HepG2 (cell line): ENCODE measurements around the gene IGHMBP2. TPM values are rescaled to one million over a fixed set of nuclear protein-coding genes. Genes with fewer than 3 reads are reported as not detected.

Experiments used
- ATAC-seq: fragments of 200-7000 bp; cut with Tn5 transposase; 3 replicates; pipeline ENCODE4 v1.9.1; 2020; ENCODE audit warnings: mild to moderate bottlenecking, moderate library complexity
- BruUV-seq: library from RNA; stranded (reverse); fragments of 400-500 nt; replicated peaks from 2 replicates; lab custom pipeline; 2021; lab: Mats Ljungman, UMichigan
- CTCF ChIA-PET: fragments of 300-600 bp; formaldehyde crosslinking; extraction: SDS; loops from one replicate; lab custom pipeline; 2021; ENCODE audit warnings: low total read pairs, inconsistent platforms, low intra/inter-chr PET ratio; lab: Yijun Ruan, JAX
- POLR2A ChIA-PET: fragments of 350-600 bp; sonication (Branson Sonifier 250); formaldehyde crosslinking; loops from one replicate; lab custom pipeline; 2020; ENCODE audit warnings: antibody characterized with exemption, inconsistent platforms; lab: Yijun Ruan, JAX
- DNase-seq: peaks from one replicate; pipeline ENCODE4 v3.0.0-alpha.2; 2015; ENCODE audit warnings: low spot score
- FAIRE-seq: peaks from 3 replicates; lab custom pipeline; 2011; peaks lifted over from hg19 to GRCh38; lab: Jason Lieb, UNC
- H2AFZ ChIP-seq: one replicate; pipeline ENCODE4 v1.6.1; 2011; ENCODE audit warnings: low read length, inconsistent platforms
- H3K27ac ChIP-seq: fragments of 300-600 bp; 3 replicates; pipeline ENCODE4 v1.8.0; 2011; ENCODE audit warnings: mixed run types, mild to moderate bottlenecking, mixed read lengths, low read length, inconsistent platforms; ENCODE audit not compliant: insufficient read depth; ENCODE audit errors: extremely low read length
- H3K27me3 ChIP-seq, 2 experiments: fragments of 200-600 bp in 1 of 2; 2 replicates in 1 of 2; 3 replicates in 1 of 2; pipeline versions ENCODE4 v1.6.0 to v1.8.0; 2011; ENCODE audit warnings: low read length in 2 of 2, mild to moderate bottlenecking in 2 of 2, moderate library complexity in 2 of 2, inconsistent platforms in 1 of 2; ENCODE audit not compliant: insufficient read depth in 2 of 2, control insufficient read depth in 1 of 2
- H3K36me3 ChIP-seq, 2 experiments: fragments of 200-600 bp in 1 of 2; replicated peaks in 1 of 2; 2 replicates in 1 of 2; 3 replicates in 1 of 2; pipeline versions ENCODE4 v1.5.1 to v1.8.0; 2011; ENCODE audit warnings: low read length in 2 of 2, inconsistent platforms in 1 of 2; ENCODE audit not compliant: insufficient read depth in 2 of 2, control insufficient read depth in 1 of 2
- H3K4me1 ChIP-seq: 2 replicates; pipeline ENCODE4 v1.5.1; 2012; ENCODE audit warnings: low read length, inconsistent platforms; ENCODE audit not compliant: insufficient read depth
- H3K4me2 ChIP-seq: 2 replicates; pipeline ENCODE4 v1.6.0; 2011; ENCODE audit warnings: low read depth, low read length, inconsistent platforms
- H3K4me3 ChIP-seq, 3 experiments: fragments of 200-600 bp in 1 of 3; sonication (generic), shearing (Covaris generic) in 1 of 3; replicated peaks in 1 of 3; 2 replicates each; pipeline ENCODE4 v1.5.1; 2011 to 2016; ENCODE audit warnings: low read length in 3 of 3, inconsistent platforms in 2 of 3, low read depth in 2 of 3, mild to moderate bottlenecking in 2 of 3, control low read depth in 1 of 3, mixed read lengths in 1 of 3; ENCODE audit not compliant: insufficient read depth in 1 of 3
- H3K79me2 ChIP-seq: one replicate; pipeline ENCODE4 v1.6.1; 2011; ENCODE audit warnings: low read length, inconsistent platforms; ENCODE audit not compliant: insufficient read depth
- H3K9ac ChIP-seq: 2 replicates; pipeline ENCODE4 v1.6.0; 2011; ENCODE audit warnings: mild to moderate bottlenecking, low read depth, low read length, inconsistent platforms; ENCODE audit not compliant: insufficient read depth
- H3K9me3 ChIP-seq: 2 replicates; pipeline ENCODE4 v1.5.1; 2012; ENCODE audit warnings: mild to moderate bottlenecking, low read length
- H4K20me1 ChIP-seq: 2 replicates; pipeline ENCODE4 v1.6.0; 2011; ENCODE audit warnings: inconsistent platforms, mild to moderate bottlenecking, low read length, moderate library complexity; ENCODE audit not compliant: insufficient read depth
- EHMT2 ChIP-seq: fragments of 200-600 bp; sonication (generic); IDR thresholded peaks from 2 replicates; pipeline ENCODE4 v1.7.0; 2017; ENCODE audit warnings: antibody characterized with exemption, low read depth, low read length, borderline replicate concordance
- FOXJ3 ChIP-seq: sonication (generic); formaldehyde crosslinking; IDR thresholded peaks from 2 replicates; pipeline ENCODE4 v1.4.0; 2020; ENCODE audit warnings: missing genetic modification reagents, mild to moderate bottlenecking, borderline replicate concordance
- GPN1 ChIP-seq: sonication (generic); formaldehyde crosslinking; IDR thresholded peaks from 2 replicates; pipeline ENCODE4 v1.5.1; 2020; ENCODE audit warnings: missing genetic modification reagents, borderline replicate concordance
- GTF3A ChIP-seq: sonication (generic); formaldehyde crosslinking; conservative IDR thresholded peaks from 2 replicates; pipeline ENCODE4 v1.4.0; 2020; ENCODE audit warnings: mild to moderate bottlenecking, missing genetic modification reagents
- HOXA7 ChIP-seq: sonication (generic); formaldehyde crosslinking; IDR thresholded peaks from 2 replicates; pipeline ENCODE4 v1.8.1; 2022; ENCODE audit warnings: mild to moderate bottlenecking, missing genetic modification reagents, moderate library complexity
- KAT7 ChIP-seq: IDR thresholded peaks from 2 replicates; pipeline ENCODE4 v1.6.1; 2018; ENCODE audit warnings: borderline replicate concordance, missing compliant biosample characterization
- KLF13 ChIP-seq: sonication (generic); formaldehyde crosslinking; IDR thresholded peaks from 2 replicates; pipeline ENCODE4 v1.4.0; 2020; ENCODE audit warnings: mild to moderate bottlenecking, missing genetic modification reagents
- NFKB2 ChIP-seq: sonication (generic); formaldehyde crosslinking; IDR thresholded peaks from 2 replicates; pipeline ENCODE4 v1.4.0; 2020; ENCODE audit warnings: missing genetic modification reagents, borderline replicate concordance
- NFRKB ChIP-seq: fragments of 450-650 bp; IDR thresholded peaks from 2 replicates; pipeline ENCODE4 v1.6.1; 2017
- NR2F6 ChIP-seq, 2 experiments: IDR thresholded peaks; 2 replicates each; pipeline ENCODE4 v1.6.1; 2016; ENCODE audit warnings: antibody characterized with exemption in 1 of 2, mild to moderate bottlenecking in 1 of 2
- RBM39 ChIP-seq: fragments of 200-400 bp; formaldehyde crosslinking; IDR thresholded peaks from one replicate; pipeline ENCODE4 v1.6.1; 2018; ENCODE audit warnings: antibody characterized with exemption, mild to moderate bottlenecking, low read depth, low read length; ENCODE audit not compliant: poor library complexity, severe bottlenecking
- STAT5B ChIP-seq: sonication (generic); formaldehyde crosslinking; IDR thresholded peaks from 2 replicates; pipeline ENCODE4 v1.4.0; 2020; ENCODE audit warnings: missing genetic modification reagents
- TP53 ChIP-seq: sonication (generic); formaldehyde crosslinking; conservative IDR thresholded peaks from 2 replicates; pipeline ENCODE4 v1.4.0; 2020; ENCODE audit warnings: missing genetic modification reagents
- ZNF484 ChIP-seq: sonication (generic); formaldehyde crosslinking; IDR thresholded peaks from 2 replicates; pipeline ENCODE4 v1.5.1; 2020; ENCODE audit warnings: mild to moderate bottlenecking, low read depth, missing genetic modification reagents, borderline replicate concordance
- WGBS: methylation state at CpG from one replicate; pipeline ENCODE4 v1.1.6; 2017; ENCODE audit warnings: low lambda C conversion rate; 5-methylcytosine and 5-hydroxymethylcytosine counted together
- in situ Hi-C: cut with HindIII; loops from 2 replicates; pipeline ENCODE4 v1.10.0; 2017; ENCODE audit warnings: low pct_unique_long_range_greater_than_20kb; ENCODE audit not compliant: extremely low pct_ligation_motif_present
- intact Hi-C: fragments of 100-400 bp; cut with micrococcal nuclease; formaldehyde crosslinking; loops from one replicate; pipeline ENCODE4 v1.10.0; 2022; ENCODE audit not compliant: unreplicated experiment
- polyA plus RNA-seq, 8 experiments: library from polyadenylated mRNA; depleted of rRNA in 3 of 8; stranded (reverse) in 7 of 8; unstranded in 1 of 8; fragments of >200 nt; fragmentation: Illumina TruSeq in 4 of 8; extraction: Trizol in 4 of 8; gene quantifications; 2 replicates each; pipeline versions ENCODE4 v1.2.1 to v1.2.3, GENCODE V29; 2011 to 2016; ENCODE audit warnings: low read depth in 4 of 8, missing spikeins in 1 of 8, mixed read lengths in 1 of 8; ENCODE audit not compliant: insufficient read depth in 1 of 8
- total RNA-seq, 5 experiments: library from RNA; depleted of rRNA; stranded (reverse); fragments of >200 nt; fragmentation: Illumina TruSeq; extraction: Trizol; gene quantifications; 2 replicates each; pipeline ENCODE4 v1.2.3, GENCODE V29; 2016; ENCODE audit warnings: low read depth in 1 of 5
- TF ChIP-seq, protein P1 (sequence below): sonication (generic); formaldehyde crosslinking; IDR thresholded peaks from 2 replicates; pipeline ENCODE4 v1.5.0; 2020; ENCODE audit warnings: mild to moderate bottlenecking, missing genetic modification reagents
- TF ChIP-seq, protein P2 (sequence below): fragments of 450-650 bp; IDR thresholded peaks from 2 replicates; pipeline ENCODE4 v1.6.1; 2017; ENCODE audit warnings: mild to moderate bottlenecking
- TF ChIP-seq, protein P3 (sequence below): sonication (generic); formaldehyde crosslinking; IDR thresholded peaks from 2 replicates; pipeline ENCODE4 v1.5.1; 2020; ENCODE audit warnings: mild to moderate bottlenecking, missing genetic modification reagents, borderline replicate concordance
- TF ChIP-seq, protein P4 (sequence below): sonication (generic); formaldehyde crosslinking; IDR thresholded peaks from 2 replicates; pipeline ENCODE4 v1.5.1; 2020; ENCODE audit warnings: missing genetic modification reagents, mild to moderate bottlenecking, borderline replicate concordance

The IGHMBP2 gene
- total and polyA plus RNA-seq, 2 of the 13 experiments (the other 11 are each of a cell fraction or from before 2014, with no cell fraction given), result 8.9 to 9.9 TPM

DNA sequence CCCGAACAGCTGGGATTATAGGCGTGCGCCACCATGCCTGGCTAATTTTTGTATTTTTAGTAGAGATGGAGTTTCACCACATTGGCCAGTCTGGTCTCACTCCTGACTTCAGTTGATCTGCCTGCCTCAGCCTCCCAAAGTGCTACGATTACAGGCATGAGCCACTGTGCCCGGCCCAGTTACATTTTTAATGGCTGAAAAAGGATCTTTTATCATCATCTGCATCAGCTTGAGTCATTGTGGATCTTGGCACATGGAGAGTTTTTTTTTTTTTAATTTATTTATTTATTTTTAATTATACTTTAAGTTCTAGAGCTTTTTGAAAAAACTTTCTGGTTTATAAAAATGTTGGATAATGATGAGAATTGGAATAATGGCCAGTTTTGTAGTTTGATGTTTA, 8.6 kb downstream of the IGHMBP2 start:
- H3K4me3 ChIP-seq, result no peak overlapping the region
- no peaks in the 10 kb centered on the region for H4K20me1 ChIP-seq
- no TSS peak for BruUV-seq
- TF ChIP-seq STAT5B (no peak), GTF3A (CRISPR knock-in tag) (no peak), HOXA7 (no peak), NR2F6 (IDR thresholded peaks at IDR 0.05) (no peak), NR2F6 (CRISPR knock-in tag; IDR thresholded peaks at IDR 0.05) (no peak), RBM39 (no peak), ZNF484 (CRISPR knock-in tag) (no peak), NFRKB (no peak), TP53 (CRISPR knock-in tag) (no peak), KLF13 (no peak), FOXJ3 (no peak), NFKB2 (no peak), GPN1 (CRISPR knock-in tag) (no peak), EHMT2 (no peak), KAT7 (no peak)
- TF ChIP-seq, protein P1, sequence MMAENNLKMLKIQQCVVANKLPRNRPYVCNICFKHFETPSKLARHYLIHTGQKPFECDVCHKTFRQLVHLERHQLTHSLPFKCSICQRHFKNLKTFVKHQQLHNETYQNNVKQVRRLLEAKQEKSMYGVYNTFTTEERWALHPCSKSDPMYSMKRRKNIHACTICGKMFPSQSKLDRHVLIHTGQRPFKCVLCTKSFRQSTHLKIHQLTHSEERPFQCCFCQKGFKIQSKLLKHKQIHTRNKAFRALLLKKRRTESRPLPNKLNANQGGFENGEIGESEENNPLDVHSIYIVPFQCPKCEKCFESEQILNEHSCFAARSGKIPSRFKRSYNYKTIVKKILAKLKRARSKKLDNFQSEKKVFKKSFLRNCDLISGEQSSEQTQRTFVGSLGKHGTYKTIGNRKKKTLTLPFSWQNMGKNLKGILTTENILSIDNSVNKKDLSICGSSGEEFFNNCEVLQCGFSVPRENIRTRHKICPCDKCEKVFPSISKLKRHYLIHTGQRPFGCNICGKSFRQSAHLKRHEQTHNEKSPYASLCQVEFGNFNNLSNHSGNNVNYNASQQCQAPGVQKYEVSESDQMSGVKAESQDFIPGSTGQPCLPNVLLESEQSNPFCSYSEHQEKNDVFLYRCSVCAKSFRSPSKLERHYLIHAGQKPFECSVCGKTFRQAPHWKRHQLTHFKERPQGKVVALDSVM (CRISPR knock-in tag), result no peak
- TF ChIP-seq, protein P2, sequence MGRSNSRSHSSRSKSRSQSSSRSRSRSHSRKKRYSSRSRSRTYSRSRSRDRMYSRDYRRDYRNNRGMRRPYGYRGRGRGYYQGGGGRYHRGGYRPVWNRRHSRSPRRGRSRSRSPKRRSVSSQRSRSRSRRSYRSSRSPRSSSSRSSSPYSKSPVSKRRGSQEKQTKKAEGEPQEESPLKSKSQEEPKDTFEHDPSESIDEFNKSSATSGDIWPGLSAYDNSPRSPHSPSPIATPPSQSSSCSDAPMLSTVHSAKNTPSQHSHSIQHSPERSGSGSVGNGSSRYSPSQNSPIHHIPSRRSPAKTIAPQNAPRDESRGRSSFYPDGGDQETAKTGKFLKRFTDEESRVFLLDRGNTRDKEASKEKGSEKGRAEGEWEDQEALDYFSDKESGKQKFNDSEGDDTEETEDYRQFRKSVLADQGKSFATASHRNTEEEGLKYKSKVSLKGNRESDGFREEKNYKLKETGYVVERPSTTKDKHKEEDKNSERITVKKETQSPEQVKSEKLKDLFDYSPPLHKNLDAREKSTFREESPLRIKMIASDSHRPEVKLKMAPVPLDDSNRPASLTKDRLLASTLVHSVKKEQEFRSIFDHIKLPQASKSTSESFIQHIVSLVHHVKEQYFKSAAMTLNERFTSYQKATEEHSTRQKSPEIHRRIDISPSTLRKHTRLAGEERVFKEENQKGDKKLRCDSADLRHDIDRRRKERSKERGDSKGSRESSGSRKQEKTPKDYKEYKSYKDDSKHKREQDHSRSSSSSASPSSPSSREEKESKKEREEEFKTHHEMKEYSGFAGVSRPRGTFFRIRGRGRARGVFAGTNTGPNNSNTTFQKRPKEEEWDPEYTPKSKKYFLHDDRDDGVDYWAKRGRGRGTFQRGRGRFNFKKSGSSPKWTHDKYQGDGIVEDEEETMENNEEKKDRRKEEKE, result no peak
- TF ChIP-seq, protein P3, sequence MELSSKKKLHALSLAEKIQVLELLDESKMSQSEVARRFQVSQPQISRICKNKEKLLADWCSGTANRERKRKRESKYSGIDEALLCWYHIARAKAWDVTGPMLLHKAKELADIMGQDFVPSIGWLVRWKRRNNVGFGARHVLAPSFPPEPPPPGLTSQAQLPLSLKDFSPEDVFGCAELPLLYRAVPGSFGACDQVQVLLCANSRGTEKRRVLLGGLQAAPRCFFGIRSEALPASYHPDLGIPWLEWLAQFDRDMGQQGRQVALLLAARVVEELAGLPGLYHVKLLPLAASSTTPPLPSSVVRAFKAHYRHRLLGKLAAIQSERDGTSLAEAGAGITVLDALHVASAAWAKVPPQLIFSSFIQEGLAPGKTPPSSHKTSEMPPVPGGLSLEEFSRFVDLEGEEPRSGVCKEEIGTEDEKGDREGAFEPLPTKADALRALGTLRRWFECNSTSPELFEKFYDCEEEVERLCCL (CRISPR knock-in tag), result no peak
- TF ChIP-seq, protein P4, sequence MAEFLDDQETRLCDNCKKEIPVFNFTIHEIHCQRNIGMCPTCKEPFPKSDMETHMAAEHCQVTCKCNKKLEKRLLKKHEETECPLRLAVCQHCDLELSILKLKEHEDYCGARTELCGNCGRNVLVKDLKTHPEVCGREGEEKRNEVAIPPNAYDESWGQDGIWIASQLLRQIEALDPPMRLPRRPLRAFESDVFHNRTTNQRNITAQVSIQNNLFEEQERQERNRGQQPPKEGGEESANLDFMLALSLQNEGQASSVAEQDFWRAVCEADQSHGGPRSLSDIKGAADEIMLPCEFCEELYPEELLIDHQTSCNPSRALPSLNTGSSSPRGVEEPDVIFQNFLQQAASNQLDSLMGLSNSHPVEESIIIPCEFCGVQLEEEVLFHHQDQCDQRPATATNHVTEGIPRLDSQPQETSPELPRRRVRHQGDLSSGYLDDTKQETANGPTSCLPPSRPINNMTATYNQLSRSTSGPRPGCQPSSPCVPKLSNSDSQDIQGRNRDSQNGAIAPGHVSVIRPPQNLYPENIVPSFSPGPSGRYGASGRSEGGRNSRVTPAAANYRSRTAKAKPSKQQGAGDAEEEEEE (CRISPR knock-in tag), result no peak
- DNase-seq (no peak), FAIRE-seq (no peak), ATAC-seq (no peak)
- intact Hi-C loops (no loop called here), in situ Hi-C loops (no loop called here)
- H3K9ac ChIP-seq, result no peak overlapping the region
- no peak overlapping the region for H2AFZ ChIP-seq
- ChIA-PET POLR2A (no interaction called here), CTCF (no interaction called here)
- H3K27me3 ChIP-seq, result no peaks in the 10 kb centered on the region
- WGBS, result 91% methylated on average over 5 of the region's 5 CpGs
- no peak overlapping the region for H3K4me2 ChIP-seq
- peaks cover 23 to 63% of the 10 kb centered on the region in 2 experiments for H3K36me3 ChIP-seq
- no peak overlapping the region for H3K27ac ChIP-seq
- H3K9me3 ChIP-seq, result no peaks in the 10 kb centered on the region
- H3K79me2 ChIP-seq, result no peaks in the 10 kb centered on the region
- H3K4me1 ChIP-seq, result no peaks in the 10 kb centered on the region
